Keratinocyte (primary cell): Measurements from ENCODE around the gene ZNF862.

Source experiments
- EZH2 ChIP-seq: IDR thresholded peaks from one replicate; pipeline ENCODE4 v1.6.1; 2012; ENCODE audit warnings: inconsistent platforms, mild to moderate bottlenecking, low read length, moderate library complexity
- TF ChIP-seq, protein P1 (sequence below), 3 experiments: IDR thresholded peaks in 1 of 3; conservative IDR thresholded peaks in 1 of 3; optimal IDR thresholded peaks in 1 of 3; 2 replicates in 2 of 3; 3 replicates in 1 of 3; pipeline versions ENCODE3 to v1.5.1; 2011; ENCODE audit warnings: low read length in 3 of 3, mild to moderate bottlenecking in 3 of 3, moderate library complexity in 2 of 3, control low read depth in 1 of 3, inconsistent platforms in 1 of 3; ENCODE audit not compliant: insufficient read depth in 2 of 3; ENCODE audit errors: extremely low read depth in 1 of 3

DNA sequence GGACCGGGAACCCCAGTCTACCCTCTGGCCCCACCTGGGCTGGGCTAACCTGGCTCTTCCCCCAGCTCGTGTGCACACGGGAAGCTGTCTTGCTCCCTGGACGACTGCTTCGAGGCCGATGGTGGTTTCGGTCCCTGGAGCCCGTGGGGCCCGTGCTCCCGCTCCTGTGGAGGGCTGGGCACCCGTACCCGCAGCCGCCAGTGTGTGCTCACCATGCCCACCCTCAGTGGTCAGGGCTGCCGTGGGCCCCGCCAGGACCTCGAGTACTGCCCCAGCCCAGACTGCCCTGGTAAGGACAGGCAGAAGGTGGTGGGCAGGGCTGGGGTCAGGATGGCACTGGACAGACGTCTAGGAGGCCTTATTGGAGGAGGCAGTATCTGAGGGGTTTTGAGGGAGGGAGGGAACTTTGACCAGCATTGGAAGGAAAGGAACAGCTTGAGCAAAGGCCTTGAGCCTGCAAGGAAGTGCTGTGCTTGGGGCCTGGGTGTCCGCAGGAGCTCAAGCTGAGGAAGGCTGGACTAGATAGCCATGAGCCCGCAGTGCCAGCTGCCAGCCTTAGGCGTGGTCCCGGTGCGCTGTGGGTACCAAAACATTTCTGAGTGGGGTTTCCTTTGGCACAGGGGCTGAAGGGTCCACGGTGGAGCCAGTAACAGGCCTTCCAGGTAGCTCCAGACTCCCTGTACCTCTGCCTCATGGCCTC is 20.2 kb upstream of the ZNF862 start:
- TF ChIP-seq, protein P1, sequence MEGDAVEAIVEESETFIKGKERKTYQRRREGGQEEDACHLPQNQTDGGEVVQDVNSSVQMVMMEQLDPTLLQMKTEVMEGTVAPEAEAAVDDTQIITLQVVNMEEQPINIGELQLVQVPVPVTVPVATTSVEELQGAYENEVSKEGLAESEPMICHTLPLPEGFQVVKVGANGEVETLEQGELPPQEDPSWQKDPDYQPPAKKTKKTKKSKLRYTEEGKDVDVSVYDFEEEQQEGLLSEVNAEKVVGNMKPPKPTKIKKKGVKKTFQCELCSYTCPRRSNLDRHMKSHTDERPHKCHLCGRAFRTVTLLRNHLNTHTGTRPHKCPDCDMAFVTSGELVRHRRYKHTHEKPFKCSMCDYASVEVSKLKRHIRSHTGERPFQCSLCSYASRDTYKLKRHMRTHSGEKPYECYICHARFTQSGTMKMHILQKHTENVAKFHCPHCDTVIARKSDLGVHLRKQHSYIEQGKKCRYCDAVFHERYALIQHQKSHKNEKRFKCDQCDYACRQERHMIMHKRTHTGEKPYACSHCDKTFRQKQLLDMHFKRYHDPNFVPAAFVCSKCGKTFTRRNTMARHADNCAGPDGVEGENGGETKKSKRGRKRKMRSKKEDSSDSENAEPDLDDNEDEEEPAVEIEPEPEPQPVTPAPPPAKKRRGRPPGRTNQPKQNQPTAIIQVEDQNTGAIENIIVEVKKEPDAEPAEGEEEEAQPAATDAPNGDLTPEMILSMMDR (optimal IDR thresholded peaks at IDR 0.05 in 1 of 3, IDR thresholded peaks at IDR 0.05 in 1 of 3, conservative IDR thresholded peaks at IDR 0.05 in 1 of 3; ENCODE audit: extremely low read depth in 1 of 3, insufficient read depth in 2 of 3, low read length in 3 of 3) = no peak
- TF ChIP-seq EZH2 = no peak
